Measurements from ENCODE around the gene ANTXRL. TPM values are rescaled to one million over a fixed set of nuclear protein-coding genes. Genes with fewer than 3 reads are reported as not detected.
"Not testable (repeated sequence)": the region's sequence is repeated elsewhere in the genome, so short reads cannot be mapped to it uniquely, and the experiment has no call there.

Gene ANTXRL
- total RNA-seq, 1 experiment from 2014 or later = not detected

DNA sequence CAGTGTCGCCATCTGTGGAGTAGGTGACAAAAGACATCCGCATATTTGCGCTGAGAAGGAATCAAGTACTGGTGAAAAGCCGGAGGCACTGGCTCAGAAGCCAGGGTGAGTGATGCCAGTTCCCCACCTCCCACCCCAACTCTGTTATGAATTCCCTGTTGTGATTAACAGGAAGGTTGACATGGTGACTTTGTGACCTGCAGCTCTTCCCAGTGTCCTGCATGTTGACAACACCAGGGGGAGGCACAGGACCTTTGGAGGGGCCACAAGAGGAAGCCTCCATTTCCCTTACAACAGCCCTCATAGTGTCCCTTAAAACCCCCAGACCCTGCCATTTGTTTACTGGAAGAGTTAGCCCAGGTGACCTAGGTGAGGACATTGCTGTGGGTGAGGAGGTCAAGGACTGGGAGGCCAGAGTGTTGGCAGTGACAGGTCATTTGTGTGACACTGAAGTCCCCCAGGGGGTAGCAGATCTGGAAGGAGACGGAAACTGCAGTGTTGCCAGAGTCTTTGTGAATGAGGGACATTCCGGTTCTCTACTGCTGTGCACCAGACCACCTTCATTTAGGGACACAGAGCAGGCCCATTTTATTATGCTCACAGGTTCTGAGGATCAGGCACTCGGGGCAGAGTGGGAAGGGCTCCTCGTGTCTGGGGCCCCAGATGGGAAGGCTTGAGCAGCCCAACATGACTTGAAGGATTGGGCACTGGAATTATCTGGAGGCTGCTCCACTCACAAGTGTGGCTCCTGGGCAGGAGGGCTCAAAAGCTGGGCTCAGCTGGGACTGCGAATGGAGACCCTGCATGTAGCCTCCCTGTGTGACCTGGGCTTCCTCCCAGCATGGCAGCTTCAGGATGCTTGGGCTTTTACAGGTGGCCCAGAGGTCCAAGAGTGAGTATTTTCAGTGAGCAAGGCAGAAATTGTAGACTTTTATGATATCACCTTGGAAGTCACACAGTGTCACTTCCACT, 13.0 kb upstream of the ANTXRL start:
- no peak for DNase-seq (ENCODE audit: low spot score)

DNA sequence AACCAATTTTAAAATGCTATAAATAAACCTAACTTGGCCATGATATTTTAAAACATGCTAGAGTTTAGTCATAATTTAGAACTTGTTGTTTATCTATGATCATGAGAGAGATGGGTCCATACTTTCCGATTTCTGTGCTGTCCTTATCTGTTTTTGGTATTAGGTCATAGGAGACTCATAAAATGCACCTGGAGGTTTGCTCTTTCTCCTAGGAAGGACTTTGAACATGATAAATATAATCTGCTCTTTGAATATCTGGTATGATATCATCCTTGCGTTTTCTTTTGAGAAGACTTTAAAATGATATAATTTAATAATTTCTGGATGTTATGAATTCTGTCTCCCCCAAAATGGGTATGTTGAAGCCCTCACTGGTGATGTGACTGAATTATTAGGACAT, 9.0 kb upstream of the ANTXRL start:
- no peak for DNase-seq (ENCODE audit: low spot score)

DNA sequence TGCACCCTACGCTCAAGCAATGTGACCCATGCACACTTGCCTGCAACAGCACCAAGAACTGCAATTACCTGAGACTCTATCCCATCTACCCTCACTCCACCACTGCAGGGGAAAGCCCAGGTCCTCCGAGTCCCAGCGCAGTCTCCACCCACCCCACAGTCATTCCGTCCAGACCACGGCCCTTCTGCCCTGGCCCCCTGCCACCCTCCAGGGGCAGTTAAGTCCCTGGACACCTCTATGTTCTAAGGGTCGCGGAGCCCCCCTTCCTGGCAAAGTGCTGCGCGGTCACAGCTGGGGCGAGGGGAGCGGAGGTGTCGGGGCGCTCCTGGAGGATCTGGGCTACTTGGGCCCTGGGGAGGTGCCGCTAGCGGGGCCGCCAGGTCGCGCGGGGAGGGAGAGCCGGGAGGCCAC, 4.4 kb upstream of the ANTXRL start:
- not testable (repeated sequence) for DNase-seq (ENCODE audit: low spot score)

DNA sequence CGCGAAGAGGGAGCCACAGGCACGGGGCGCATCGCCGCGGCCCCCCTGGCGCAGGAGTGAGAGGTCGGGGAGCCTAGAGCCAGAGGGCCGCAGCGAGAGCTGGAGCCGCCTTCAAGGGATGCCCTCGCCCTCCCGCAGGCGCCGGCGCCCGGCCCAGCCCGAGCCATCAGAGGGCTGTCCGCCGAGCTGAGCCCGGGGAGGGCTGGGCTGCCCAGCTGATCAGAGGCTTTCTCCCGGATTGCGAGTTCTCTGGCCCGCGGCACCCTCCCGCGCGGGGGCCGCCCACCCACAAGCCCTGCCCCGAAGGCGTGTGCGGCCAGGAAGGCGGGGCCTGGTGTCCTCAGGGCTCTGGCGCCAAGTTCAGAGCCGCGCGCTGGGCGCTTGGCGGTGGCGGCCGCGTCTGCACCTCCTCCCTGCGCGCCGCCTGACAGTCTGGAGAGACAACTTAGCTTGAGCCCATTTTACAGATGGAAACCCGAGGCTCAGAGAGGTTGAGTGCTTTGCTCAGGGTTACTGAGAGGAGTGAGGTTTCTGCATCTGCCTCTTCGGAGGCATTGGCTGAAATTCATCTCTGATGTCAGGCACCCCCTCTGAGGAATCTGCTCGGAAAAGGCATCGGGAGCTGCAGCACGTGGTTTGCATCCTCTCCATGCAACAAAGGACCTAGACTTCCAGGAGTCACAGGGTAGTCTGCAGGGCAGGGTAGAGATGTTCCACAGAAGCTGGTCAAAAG, 3.8 kb upstream of the ANTXRL start:
- peak; percentile 51 for DNase-seq (ENCODE audit: low spot score)

DNA sequence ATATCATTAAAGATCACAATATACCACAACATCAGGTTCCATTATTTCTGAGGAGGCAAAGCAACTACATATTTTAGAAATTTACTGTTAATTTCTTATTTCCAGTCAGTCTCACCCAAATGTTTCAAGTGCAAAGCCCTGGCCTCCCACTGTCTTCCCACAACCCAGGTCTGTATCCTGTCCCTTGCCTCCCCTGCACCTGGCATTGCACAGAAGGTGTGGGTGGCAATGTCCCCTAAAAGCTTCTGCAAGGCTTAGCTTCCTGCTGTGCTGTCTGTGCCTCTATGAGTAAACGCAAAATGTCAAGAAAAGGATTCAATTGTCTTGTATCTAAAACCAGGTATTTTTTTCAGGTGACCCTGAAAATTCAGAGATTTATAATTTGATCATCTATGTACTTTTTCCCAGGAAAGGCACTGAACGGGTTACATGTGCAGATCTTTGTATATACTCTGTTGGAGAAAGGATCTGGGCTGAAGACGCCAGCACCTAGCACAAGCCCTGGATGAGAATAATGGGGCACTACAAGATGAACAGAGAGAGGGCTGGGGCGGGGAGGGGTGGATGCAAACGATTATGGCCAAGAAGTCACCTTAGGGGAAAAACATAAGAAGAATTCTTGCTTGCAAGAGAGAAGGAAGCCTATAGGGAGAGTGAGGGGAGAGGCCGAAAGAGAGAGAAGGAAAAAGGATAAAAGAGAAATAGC, 3.1 kb upstream of the ANTXRL start:
- no peak for DNase-seq (ENCODE audit: low spot score)

DNA sequence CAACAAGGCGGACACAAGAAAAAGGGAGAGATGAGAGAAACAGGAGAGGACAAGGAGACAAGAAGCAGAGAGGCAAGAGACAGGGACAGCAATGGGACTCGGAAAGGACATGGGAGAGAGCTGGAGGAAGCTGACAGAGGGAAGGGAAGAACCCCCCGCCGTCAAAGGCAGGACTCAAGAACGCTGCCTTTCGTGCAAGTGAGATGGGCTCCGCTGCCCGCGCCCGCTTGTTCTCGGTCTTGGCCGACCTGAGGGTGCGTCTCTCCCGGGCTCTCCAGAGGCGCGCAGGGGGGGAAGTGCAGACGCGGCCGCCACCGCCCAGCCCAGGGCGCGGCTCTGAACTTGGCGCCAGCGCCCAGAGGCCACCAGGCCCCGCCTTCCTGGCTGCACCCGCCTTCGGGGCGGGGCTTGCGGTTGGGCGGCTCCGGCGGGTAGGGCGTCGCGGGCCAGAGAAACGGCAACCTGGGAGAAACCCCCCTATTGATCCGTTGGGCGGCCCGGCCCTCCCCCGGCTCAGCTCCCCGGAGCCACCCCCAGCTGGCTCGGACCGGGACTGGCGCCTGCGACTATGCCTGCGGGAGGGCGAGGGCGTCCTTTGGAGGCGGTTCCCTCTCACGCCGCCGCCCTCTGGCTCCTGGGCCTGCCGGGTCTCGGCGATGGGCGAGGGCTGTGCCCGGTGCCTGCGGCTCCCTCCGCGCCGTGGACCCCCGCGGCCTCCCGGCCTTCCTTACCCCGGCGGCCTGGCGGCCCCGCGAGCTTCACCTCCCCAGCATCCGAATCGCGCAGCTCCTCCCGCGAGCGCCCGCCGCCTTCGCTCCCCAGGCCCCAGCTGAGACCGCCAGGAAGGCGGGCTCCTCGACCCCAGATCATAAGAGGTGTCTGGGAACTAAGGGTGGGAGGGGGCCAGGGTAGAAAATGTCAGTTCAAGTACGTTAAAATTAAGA, 2.2 kb upstream of the ANTXRL start:
- peak; percentile 49 for DNase-seq (ENCODE audit: low spot score)

DNA sequence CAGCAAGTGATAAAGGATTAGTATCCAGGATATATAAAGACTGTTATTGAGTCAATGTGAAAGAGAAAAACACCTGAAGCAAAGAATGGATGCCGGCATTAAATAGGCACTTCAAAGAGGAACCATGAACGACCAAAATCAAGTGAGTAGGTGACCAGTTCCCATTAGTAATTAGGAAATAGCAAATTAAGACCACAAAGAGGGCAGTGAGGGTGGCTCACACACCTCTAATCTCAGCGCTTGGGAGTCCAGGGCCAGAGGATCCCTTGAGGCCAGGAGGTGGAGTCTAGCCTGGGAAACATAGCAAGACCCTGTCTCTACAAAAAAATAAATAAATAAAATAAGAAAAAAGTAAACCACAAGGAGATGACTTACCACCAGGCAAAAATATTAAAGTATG, 1.5 kb upstream of the ANTXRL start:
- DNase-seq (ENCODE audit: low spot score) = no peak

DNA sequence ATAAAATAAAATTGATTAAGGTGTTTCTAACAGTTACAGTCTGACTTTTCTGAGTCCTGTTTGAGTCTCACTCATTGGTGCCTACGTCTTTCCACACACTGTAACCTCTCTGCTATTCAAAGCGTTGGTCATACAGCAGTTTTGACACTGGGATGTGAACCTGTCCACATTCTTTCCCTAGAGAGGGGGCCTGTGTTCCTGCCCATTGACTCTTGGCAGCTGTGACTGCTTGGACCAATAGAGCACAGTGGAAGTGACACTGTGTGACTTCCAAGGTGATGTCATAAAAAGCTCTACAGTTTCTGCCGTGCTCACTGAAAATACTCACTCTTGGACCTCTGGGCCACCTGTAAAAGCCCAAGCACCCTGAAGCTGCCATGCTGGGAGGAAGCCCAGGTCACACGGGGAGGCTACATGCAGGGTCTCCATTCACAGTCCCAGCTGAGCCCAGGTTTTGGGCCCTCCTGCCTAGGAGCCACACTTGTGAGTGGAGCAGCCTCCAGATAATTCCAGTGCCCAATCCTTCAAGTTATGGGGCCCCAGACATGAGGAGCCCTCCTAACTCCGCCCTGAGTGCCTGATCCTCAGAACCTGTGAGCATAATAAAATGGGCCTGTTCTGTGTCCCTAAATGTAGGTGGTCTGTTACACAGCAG, 704 bp upstream of the ANTXRL start:
- no peak for DNase-seq (ENCODE audit: low spot score)

DNA sequence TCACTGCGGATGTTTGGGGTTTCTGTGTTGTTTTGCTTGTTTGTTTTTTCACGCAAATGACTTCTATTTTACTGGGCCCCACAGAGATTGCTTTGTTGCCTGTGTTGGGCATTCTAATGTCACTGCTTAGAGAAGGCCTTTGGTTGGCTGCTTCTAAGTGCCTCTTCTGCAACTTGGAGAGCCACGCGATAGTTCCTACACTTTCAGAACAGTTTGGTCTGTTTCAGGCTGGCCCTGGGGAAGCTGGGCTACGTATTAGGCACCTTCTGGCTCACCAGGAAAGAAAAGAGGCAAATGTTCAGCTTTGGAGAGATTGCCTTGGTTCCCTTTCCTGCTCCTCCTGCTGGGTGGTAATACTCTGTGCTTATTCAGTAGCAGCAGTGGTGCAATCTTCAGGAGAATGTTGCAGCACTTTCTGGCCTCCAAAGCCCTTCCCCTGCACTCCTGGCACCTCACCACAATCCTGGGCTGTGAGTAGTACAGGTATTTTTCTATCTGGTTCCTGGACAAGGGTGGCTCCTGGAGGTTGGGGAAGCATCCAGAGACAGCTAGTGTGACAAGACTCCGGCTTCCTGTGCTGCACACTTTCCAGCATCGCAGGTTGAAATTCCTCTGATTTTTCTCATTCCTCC, 1.2 kb downstream of the ANTXRL start:
- DNase-seq (ENCODE audit: low spot score) = no peak

DNA sequence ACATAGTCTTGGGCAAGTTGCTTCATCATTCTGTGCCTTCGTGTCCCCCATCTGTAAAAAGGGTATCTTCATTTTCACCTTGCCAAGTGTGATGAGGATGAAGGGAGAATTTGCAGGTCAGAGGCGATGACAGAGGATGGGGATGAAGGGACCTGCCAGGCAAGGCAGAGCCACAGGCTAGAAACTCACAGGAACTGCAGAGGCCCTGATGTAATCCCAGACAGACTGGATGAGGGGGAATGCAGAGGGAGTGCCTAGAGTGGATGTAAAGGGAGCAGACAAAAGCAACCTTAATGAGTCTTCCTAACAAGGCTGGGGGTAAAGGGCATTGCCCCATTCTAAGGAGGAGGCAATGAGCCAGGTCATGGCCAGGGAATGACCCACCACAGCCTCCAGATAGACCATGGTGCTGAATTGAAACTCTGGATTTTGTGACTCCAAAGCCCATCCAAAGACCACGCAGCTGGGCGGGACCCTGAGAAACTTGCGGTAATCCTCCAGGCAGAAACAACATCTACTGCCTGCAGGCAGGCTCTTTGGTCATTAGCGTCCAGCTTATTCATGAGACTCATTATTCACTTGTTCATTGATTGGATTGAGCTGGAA, 1.9 kb downstream of the ANTXRL start:
- no peak for DNase-seq (ENCODE audit: low spot score)

DNA sequence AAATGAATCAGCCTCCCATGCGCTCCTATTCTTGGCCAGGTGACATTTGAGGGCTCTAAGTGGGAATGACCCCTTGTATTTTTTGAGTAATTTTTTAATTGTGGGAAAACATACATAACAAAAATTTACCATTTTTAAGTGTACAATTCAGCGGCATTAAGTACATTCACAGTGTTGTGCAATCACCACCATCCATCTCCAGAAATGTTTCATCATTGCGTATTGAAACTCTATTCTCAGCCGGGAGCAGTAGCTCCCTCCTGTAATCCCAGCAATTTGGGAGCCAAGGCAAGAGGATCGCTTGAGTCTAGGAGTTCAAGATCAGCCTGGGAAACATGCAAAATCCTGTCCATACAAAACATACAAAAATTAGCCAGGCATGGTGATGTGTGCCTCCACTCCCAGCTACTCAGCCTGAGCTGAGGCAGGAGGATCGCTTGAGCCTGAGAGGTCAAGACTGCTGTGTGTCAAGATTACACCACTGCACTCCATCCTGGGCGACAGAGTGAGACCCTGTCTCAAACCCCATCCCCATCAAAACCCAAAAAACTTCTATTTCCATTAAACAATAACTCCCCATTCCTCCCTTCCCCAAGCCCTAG, 2.5 kb downstream of the ANTXRL start:
- no peak for DNase-seq (ENCODE audit: low spot score)

DNA sequence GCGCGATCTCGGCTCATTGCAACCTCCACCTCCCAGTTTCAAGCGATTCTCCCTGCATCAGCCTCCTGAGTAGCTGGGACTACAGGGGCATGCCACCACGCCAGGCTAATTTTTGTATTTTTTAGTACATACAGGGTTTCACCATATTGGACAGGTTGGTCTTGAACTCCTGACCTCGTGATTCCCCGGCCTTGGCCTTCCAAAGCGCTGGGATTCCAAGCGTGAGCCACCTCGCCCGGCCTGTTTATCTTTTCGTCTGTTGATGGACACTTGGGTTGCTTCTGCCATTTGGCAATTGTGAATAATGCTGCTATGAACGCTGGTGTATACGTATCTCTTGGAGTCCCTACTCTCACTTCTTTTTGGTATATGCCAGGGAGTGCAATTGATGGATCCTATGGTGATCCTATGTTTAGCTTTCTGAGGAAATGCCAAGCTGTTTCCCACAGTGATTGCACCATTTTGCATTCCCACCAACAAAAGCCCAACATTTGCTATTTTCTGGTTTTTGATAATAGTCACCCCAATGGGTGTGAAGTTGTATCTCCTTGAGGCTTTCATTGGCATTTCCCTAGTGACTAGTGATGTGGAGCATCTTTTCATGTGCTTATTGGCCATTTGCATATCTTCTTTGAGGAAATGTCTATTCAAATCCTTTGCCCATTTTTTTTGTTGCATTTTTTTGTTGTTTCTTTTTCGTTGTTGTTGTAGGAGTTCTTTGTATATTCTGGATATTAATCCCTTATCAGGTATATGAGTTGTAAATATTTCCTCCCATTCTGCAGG, 3.5 kb downstream of the ANTXRL start:
- no peak for DNase-seq (ENCODE audit: low spot score)

DNA sequence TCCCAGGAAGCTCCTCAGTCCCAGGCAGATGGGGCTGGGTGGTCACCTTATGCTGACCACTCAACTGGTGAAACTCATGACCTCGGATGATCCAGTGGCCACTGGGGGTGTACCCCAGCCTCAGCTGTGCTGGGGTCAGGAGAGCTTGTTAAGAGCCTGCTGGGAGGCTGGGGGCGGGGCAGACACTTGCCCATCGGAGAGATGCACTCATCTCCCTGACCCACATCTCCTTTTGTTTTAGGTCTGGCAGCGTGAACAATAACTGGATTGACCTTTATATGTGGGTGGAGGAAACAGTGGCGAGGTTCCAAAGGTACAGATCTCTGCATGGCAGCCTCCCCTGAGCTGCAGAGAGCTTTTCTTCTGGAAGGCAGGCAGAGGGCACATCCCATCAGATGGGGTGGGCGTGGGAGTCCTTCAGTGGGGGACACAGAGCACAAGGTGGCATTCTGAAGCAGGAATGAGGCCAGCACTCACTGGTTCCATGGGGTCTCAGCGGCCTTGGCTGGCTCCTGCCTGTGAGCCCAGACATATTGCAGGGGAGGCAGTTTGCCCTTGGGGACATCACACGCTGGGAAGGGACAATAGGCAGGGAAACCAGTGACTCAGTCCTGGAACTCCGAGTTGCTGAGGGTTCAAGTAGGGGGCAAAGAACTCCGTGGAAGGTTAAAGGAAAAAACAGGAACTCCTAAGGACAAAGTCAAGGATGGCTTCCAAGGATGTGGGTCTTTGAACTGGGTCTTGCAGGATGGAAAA, 5.2 kb downstream of the ANTXRL start:
- no peak for DNase-seq (ENCODE audit: low spot score)

DNA sequence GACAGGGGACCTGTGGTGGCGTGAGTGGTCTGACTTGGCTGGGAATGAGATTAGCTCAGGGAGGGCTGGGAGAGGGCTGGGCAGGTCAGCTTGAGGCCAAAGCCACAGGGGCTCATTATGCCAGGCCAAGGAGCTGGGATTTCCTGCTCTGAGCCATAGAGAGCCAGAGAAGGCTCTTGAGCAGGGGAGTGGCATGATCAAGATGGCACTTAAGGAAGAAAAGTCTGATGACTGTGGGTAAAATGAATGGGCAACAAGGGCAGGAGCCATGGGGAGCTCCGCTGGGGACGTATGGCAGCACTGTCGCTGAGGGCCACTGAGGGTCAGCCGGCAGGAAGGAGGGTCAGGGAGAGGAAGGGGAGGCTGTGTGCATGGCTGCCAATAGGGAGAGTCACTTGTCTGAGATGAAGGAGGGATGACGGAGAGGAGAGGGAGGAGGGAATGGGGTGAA, 5.8 kb downstream of the ANTXRL start:
- DNase-seq (ENCODE audit: low spot score) = no peak

DNA sequence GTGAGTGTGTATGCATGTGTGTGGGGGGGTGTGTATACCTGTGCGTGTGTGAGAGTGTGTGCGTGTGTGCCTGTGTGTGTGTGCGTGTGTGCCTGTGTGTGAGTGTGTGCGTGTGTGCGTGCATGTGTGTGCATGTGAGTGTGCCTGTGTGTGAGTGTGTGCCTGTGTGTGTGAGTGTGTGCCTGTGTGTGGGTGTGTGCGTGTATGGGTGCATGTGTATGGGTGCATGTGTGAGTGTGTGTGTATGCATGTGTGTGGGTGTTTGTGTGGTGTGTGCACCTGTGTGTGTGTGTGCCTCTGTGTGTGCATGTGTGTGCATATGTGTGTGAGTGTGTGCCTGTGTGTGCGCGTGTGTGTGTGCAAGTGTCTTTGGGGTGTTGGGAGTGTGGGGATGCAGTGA, 6.4 kb downstream of the ANTXRL start:
- no peak for DNase-seq (ENCODE audit: low spot score)

DNA sequence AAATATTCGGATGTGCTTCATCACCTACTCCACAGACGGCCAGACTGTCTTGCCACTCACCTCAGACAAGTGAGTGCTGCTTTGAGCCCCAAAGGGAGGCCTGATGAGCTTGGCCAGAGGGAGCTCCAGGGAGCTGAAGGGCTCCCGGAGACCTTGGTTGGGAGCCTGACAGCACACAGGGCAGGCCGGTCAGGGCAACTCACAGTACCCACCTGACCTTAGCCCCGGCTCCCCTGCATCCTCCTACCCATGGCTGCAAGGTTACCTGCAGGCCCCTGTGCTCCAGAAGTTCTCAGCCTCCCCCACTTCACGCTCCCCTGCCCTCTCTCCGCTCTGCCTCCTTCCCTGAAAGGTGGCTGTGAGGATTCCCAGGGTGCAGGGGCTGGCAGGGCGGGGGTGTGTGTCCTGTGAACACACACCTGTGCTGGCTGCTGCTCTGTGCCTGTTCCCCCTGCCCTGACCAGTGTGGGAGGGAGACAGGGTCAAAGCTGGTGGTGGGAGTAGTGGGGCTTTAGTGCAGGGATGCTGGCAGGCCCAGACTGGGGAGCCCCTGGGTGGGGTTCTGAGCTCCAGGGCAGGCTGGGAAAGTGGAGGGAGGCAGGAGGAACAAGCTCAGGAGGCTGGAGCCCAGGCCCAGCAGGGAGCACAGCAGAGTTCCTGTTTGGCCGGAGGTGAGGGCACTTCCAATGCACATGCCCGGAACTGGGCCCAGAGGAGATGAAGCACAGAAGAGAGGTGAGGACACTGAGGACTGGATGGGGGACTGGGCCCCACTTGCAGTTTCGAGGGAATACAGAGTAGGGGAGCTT, 7.2 kb downstream of the ANTXRL start:
- no peak for DNase-seq (ENCODE audit: low spot score)
